ENCODE measurements around the gene MEOX1. TPM values are rescaled to one million over a fixed set of nuclear protein-coding genes. Genes with fewer than 3 reads are reported as not detected.
A peak's percentile ranks its signal among the peaks of the same experiment; 100 is the strongest.
"Not testable (repeated sequence)": the region's sequence is repeated elsewhere in the genome, so short reads cannot be mapped to it uniquely, and the experiment has no call there.

Gene MEOX1
- polyA plus RNA-seq, 1 donor: 10.1 TPM

- DNase-seq: no peak
Observed at GRCh38 chr17:43616029-43616351, 45.7 kb downstream of the MEOX1 start.

- no peak for DNase-seq
Observed at GRCh38 chr17:43615330-43616028, 46.2 kb downstream of the MEOX1 start.

GRCh38 chr17:43614561-43614960, 47.2 kb downstream of the MEOX1 start:
- DNase-seq: no peak

GRCh38 chr17:43613917-43614316, 47.8 kb downstream of the MEOX1 start:
- DNase-seq: peak; percentile 69

- no peak for DNase-seq
Observed at GRCh38 chr17:43612515-43612914, 49.2 kb downstream of the MEOX1 start.

GRCh38 chr17:43611230-43611969, 50.3 kb downstream of the MEOX1 start:
- DNase-seq: no peak

- DNase-seq: no peak
Observed at GRCh38 chr17:43609613-43610385, 51.9 kb downstream of the MEOX1 start.

- DNase-seq: no peak
Observed at GRCh38 chr17:43608313-43608712, 53.4 kb downstream of the MEOX1 start.

- DNase-seq: no peak
Observed at GRCh38 chr17:43604549-43604948, 57.2 kb downstream of the MEOX1 start.

GRCh38 chr17:43603321-43603720, 58.4 kb downstream of the MEOX1 start:
- DNase-seq: no peak

GRCh38 chr17:43602556-43602955, 59.2 kb downstream of the MEOX1 start:
- DNase-seq: not testable (repeated sequence)

- no peak for DNase-seq
Observed at GRCh38 chr17:43601280-43602039, 60.3 kb downstream of the MEOX1 start.

GRCh38 chr17:43599835-43600234, 61.9 kb downstream of the MEOX1 start:
- no peak for DNase-seq

- DNase-seq: no peak
Observed at GRCh38 chr17:43599046-43599395, 62.7 kb downstream of the MEOX1 start.

- DNase-seq: no peak
Observed at GRCh38 chr17:43598357-43599045, 63.2 kb downstream of the MEOX1 start.

- DNase-seq: no peak
Observed at GRCh38 chr17:43597624-43598356, 63.9 kb downstream of the MEOX1 start.

GRCh38 chr17:43595466-43595865, 66.3 kb downstream of the MEOX1 start:
- no peak for DNase-seq

- peak; percentile 93 for DNase-seq
Observed at GRCh38 chr17:43591779-43592562, 69.8 kb downstream of the MEOX1 start.

- DNase-seq: no peak
Observed at GRCh38 chr17:43591001-43591400, 70.7 kb downstream of the MEOX1 start.

All from hindlimb muscle (tissue), 1 donor.